Measurements from ENCODE around the gene H3-3A.

GRCh38 chr1:226033991-226034390 lies 28.5 kb upstream of the H3-3A start:
- TF ChIP-seq CTCF (IDR thresholded peaks at IDR 0.05; ENCODE audit: insufficient read depth, low read length) (no peak), GABPA (IDR thresholded peaks at IDR 0.05; ENCODE audit: low read depth) (no peak), POLR2AphosphoS5 (IDR thresholded peaks at IDR 0.05; ENCODE audit: low read depth) (no peak)

All from HL-60 (cell line).